ENCODE data around the gene KTN1. TPM values are rescaled to one million over a fixed set of nuclear protein-coding genes. Genes with fewer than 3 reads are reported as not detected.
A peak's percentile ranks its signal among the peaks of the same experiment; 100 is the strongest.

Gene KTN1
- total RNA-seq, 1 experiment from 2014 or later: 138 TPM

DNA sequence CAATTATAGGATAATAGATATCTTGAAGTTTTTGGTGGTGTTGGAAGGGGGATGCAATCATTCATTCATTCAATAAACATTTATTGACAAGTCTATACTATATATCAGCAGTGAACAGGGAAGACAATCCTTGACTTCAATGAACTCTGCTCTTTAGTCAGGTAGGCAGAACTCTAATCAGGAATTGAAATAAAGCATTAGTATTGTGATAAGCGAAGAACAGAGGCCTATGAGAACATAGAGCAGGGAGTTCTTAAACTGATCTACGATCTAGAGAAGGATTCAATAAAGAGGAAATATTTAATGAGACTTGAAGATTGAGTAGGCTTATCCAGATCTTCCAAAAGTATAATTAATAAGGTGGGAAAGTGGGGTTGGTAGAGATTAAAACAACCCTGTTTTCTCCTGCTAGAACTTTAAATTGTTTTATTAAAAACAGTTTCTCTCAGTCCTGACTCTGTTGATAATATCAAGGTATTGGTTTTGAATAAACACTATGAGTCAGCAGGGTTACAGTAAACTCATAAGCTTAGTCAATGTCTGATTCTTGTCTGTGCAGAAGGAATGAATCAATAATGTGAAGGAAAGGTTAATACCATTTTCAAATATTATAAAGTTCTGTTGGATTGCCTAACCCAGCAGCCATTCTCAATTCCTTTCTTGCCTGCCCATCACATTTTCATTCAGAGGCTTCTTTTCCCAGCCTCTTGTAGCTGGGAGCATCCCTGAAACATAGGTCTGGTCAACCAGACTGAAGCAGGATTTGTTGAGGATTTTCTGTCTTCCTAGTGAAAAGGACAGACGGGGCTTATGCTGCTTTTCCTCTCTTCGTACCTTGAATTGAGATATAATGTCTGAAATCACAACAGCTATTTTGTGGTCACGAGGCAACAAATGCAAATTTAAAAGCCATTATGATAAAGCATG lies 38.9 kb upstream of the KTN1 start:
- Mint-ChIP-seq H3K4me1 (ENCODE audit: low read depth, unreplicated experiment) (peaks cover 38% of the 10 kb centered on the region), H3K4me3 (ENCODE audit: unreplicated experiment) (no peak overlapping the region), H3K27ac (ENCODE audit: unreplicated experiment) (peak overlapping the region; percentile 91), H3K27me3 (ENCODE audit: insufficient read depth, unreplicated experiment) (no peaks in the 10 kb centered on the region), H3K36me3 (ENCODE audit: insufficient read depth, unreplicated experiment) (no peaks in the 10 kb centered on the region), H3K9me3 (ENCODE audit: unreplicated experiment) (peaks cover 16% of the 10 kb centered on the region)
- BruUV-seq (replicated peaks): no TSS peak
- CTCF ChIA-PET: no interaction called here
- H3K4me3 ChIP-seq (ENCODE audit: low read depth, low read length): no peak overlapping the region
- no peak for DNase-seq
- POLR2A ChIA-PET: interaction anchor here (0.5 kb wide), 1 partner anchor 32 kb away, joined by 5 read pairs; no protein-coding TSS in a partner anchor
- intact Hi-C loops (cut with micrococcal nuclease; ENCODE audit: unreplicated experiment): no loop called here
- H3K9me3 ChIP-seq: peaks cover 13% of the 10 kb centered on the region
- H3K27me3 ChIP-seq (replicated peaks; ENCODE audit: control insufficient read depth, insufficient read depth, low read length): no peaks in the 10 kb centered on the region
- TF ChIP-seq, protein P1, sequence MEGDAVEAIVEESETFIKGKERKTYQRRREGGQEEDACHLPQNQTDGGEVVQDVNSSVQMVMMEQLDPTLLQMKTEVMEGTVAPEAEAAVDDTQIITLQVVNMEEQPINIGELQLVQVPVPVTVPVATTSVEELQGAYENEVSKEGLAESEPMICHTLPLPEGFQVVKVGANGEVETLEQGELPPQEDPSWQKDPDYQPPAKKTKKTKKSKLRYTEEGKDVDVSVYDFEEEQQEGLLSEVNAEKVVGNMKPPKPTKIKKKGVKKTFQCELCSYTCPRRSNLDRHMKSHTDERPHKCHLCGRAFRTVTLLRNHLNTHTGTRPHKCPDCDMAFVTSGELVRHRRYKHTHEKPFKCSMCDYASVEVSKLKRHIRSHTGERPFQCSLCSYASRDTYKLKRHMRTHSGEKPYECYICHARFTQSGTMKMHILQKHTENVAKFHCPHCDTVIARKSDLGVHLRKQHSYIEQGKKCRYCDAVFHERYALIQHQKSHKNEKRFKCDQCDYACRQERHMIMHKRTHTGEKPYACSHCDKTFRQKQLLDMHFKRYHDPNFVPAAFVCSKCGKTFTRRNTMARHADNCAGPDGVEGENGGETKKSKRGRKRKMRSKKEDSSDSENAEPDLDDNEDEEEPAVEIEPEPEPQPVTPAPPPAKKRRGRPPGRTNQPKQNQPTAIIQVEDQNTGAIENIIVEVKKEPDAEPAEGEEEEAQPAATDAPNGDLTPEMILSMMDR (IDR thresholded peaks at IDR 0.05; ENCODE audit: insufficient read depth in 1 of 2, low read depth in 1 of 2, low read length in 1 of 2, severe bottlenecking in 1 of 2, unreplicated experiment in 1 of 2): no peak
- no peaks in the 10 kb centered on the region for H3K36me3 ChIP-seq (ENCODE audit: control insufficient read depth, insufficient read depth, low read length)
- peaks cover 30% of the 10 kb centered on the region for H3K4me1 ChIP-seq

DNA sequence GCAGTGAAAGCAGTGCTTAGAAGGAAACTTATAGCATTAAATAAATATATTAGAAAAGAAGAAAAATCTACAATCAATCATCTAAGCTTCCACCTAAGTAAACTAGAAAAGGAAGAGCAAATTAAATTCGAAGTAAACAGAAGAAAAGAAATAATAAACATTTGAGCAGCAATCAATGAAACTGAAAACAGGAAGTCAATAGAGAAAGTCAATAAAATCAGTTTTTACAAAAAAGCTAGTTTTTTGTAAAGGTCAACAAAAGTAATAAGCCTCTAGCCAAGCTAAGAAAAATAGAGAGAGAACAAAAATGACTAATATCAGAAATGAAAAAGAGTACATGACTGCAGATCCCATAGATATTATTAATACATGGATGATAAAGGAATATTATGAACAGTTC lies 34.2 kb upstream of the KTN1 start:
- Mint-ChIP-seq H3K4me1 (ENCODE audit: low read depth, unreplicated experiment) (peaks cover 36% of the 10 kb centered on the region), H3K27me3 (ENCODE audit: insufficient read depth, unreplicated experiment) (no peaks in the 10 kb centered on the region), H3K4me3 (ENCODE audit: unreplicated experiment) (no peak overlapping the region), H3K27ac (ENCODE audit: unreplicated experiment) (no peak overlapping the region), H3K36me3 (ENCODE audit: insufficient read depth, unreplicated experiment) (no peaks in the 10 kb centered on the region), H3K9me3 (ENCODE audit: unreplicated experiment) (peaks cover 6% of the 10 kb centered on the region)
- no peaks in the 10 kb centered on the region for H3K36me3 ChIP-seq (ENCODE audit: control insufficient read depth, insufficient read depth, low read length)
- TF ChIP-seq, protein P1 (IDR thresholded peaks at IDR 0.05; ENCODE audit: insufficient read depth in 1 of 2, low read depth in 1 of 2, low read length in 1 of 2, severe bottlenecking in 1 of 2, unreplicated experiment in 1 of 2): no peak
- no peaks in the 10 kb centered on the region for H3K27me3 ChIP-seq (replicated peaks; ENCODE audit: control insufficient read depth, insufficient read depth, low read length)
- ChIA-PET CTCF (no interaction called here), POLR2A (no interaction called here)
- DNase-seq: no peak
- intact Hi-C loops (cut with micrococcal nuclease; ENCODE audit: unreplicated experiment): no loop called here
- H3K4me1 ChIP-seq: peaks cover 29% of the 10 kb centered on the region
- H3K9me3 ChIP-seq: peaks cover 4% of the 10 kb centered on the region; the same call in 1 of the 2 replicates
- H3K4me3 ChIP-seq (ENCODE audit: low read depth, low read length): no peak overlapping the region
- BruUV-seq (replicated peaks): no TSS peak

DNA sequence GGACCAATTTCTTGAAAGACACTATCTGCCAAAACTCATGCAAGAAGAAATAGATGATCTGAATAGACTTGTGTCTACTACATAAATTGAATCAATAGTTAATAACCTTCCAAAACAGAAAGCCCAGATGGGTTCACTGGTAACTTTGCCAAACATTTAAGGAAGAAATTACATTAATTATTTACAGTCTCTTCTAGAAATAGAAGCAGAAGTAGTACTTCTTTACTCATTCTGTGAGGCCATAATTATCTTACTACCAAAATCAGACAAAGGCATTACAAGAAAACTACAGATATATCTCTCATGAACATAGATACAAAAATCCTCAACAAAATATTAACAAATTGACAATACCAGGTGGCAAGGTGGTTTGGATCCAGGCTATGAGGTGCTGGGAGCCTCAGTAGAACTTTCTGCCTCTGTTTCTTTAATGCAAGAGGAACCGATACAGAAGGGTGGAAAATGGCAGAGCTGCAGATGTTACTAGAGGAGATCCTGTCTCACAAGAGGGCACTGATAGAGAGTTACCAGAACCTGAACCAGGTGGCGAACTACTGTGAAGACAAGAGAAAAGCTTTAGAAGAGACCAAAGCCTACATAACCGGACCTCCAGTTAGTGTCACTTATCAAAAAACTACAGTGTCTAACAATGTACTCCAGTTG lies 33.7 kb upstream of the KTN1 start:
- CTCF ChIA-PET: no interaction called here
- Mint-ChIP-seq H3K27me3 (ENCODE audit: insufficient read depth, unreplicated experiment) (no peaks in the 10 kb centered on the region), H3K4me1 (ENCODE audit: low read depth, unreplicated experiment) (peaks cover 31% of the 10 kb centered on the region), H3K4me3 (ENCODE audit: unreplicated experiment) (no peak overlapping the region), H3K27ac (ENCODE audit: unreplicated experiment) (no peak overlapping the region), H3K9me3 (ENCODE audit: unreplicated experiment) (peaks cover 6% of the 10 kb centered on the region), H3K36me3 (ENCODE audit: insufficient read depth, unreplicated experiment) (no peaks in the 10 kb centered on the region)
- Histone ChIP-seq H3K9me3 (peaks cover 4% of the 10 kb centered on the region; the same call in 1 of the 2 replicates), H3K4me3 (ENCODE audit: low read depth, low read length) (no peak overlapping the region), H3K36me3 (ENCODE audit: control insufficient read depth, insufficient read depth, low read length) (no peaks in the 10 kb centered on the region), H3K27me3 (replicated peaks; ENCODE audit: control insufficient read depth, insufficient read depth, low read length) (no peaks in the 10 kb centered on the region), H3K4me1 (peaks cover 23% of the 10 kb centered on the region)
- POLR2A ChIA-PET: no interaction called here
- TF ChIP-seq, protein P1 (IDR thresholded peaks at IDR 0.05; ENCODE audit: insufficient read depth in 1 of 2, low read depth in 1 of 2, low read length in 1 of 2, severe bottlenecking in 1 of 2, unreplicated experiment in 1 of 2): no peak
- no peak for DNase-seq
- intact Hi-C loops (cut with micrococcal nuclease; ENCODE audit: unreplicated experiment): no loop called here
- no TSS peak for BruUV-seq (replicated peaks)
